SK-N-SH (cell line): Measurements from ENCODE around the gene LYRM2.

ENCODE experiments used
- CHD2 ChIP-seq: fragments of 150-350 bp; IDR thresholded peaks from 2 replicates; pipeline ENCODE4 v1.6.1; 2018; ENCODE audit warnings: low read length; ENCODE audit not compliant: partially characterized antibody
- CTCF ChIP-seq: fragments of 200-600 bp; sonication (generic); IDR thresholded peaks from 2 replicates; pipeline ENCODE4 v1.6.1; 2017; ENCODE audit warnings: antibody characterized with exemption, mild to moderate bottlenecking, moderate library complexity
- EZH2phosphoT487 ChIP-seq: fragments of 200-600 bp; sonication (generic); IDR thresholded peaks from 2 replicates; pipeline ENCODE4 v1.6.1; 2017; ENCODE audit warnings: low read depth, mixed run types, mild to moderate bottlenecking, antibody characterized with exemption, moderate library complexity, borderline replicate concordance
- MEF2A ChIP-seq: IDR thresholded peaks from 2 replicates; pipeline ENCODE4 v1.4.0; 2012; ENCODE audit warnings: low read depth, borderline replicate concordance
- RAD21 ChIP-seq: IDR thresholded peaks from 2 replicates; pipeline ENCODE4 v1.6.1; 2012; ENCODE audit warnings: mild to moderate bottlenecking, low read length
- TAF1 ChIP-seq: IDR thresholded peaks from 2 replicates; pipeline ENCODE4 v1.6.1; 2012; ENCODE audit warnings: low read depth, mild to moderate bottlenecking, low read length, moderate library complexity, borderline replicate concordance

GRCh38 chr6:89583559-89583958, 55.0 kb downstream of the LYRM2 start:
- TF ChIP-seq TAF1 (no peak), EZH2phosphoT487 (no peak), RAD21 (no peak), CTCF (no peak), CHD2 (no peak), MEF2A (no peak)
